GM12892 (cell line): ENCODE measurements around the gene IFT22.
"Not testable (repeated sequence)": the region's sequence is repeated elsewhere in the genome, so short reads cannot be mapped to it uniquely, and the experiment has no call there.

Experiments used
- POLR2A ChIP-seq: IDR thresholded peaks from 2 replicates; pipeline ENCODE4 v1.6.1; 2011; ENCODE audit warnings: low read depth, low read length, control low read depth
- POLR2AphosphoS5 ChIP-seq: IDR thresholded peaks from 2 replicates; pipeline ENCODE4 v1.6.1; 2011; ENCODE audit warnings: low read depth, low read length, control low read depth

GRCh38 chr7:101292566-101292965 lies 29.0 kb downstream of the IFT22 start:
- not testable (repeated sequence) for TF ChIP-seq POLR2A, POLR2AphosphoS5
